ENCODE results near the gene LRP6.

Gene LRP6

DNA sequence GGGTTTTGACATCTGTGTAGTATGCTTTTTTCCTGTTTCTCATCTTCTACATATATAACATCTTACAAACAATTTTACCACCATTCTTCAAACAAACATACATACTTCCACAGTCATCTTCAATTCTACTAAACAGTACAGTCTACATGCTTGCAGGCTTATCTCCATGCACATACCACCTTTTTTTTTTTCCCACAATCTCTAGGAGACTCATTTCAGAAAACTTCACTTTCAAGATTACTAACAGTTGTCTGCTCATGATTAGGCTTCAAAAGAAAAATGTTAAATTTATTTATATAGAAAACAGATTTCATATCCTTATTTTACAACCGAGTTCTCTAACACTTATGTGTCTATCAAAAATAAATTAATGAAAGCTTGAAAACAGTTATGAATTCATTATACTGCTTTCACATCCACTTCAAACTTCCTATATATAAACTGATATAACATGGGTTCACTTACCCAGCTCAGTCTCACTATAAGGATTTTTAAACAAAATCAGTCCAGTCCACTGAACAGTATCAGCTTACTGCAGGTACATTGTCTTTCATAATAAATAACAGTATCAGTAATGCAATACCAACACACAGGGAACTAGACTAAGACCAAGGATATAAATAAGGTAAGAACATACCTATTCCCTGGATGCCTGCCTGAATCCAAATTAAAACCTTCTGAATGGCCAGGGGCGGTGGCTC is 42.5 kb downstream of the LRP6 start:
- TF ChIP-seq REST (IDR thresholded peaks at IDR 0.05; ENCODE audit: low read depth) (no peak), RAD21 (IDR thresholded peaks at IDR 0.05; ENCODE audit: low read depth) (no peak)
- TF ChIP-seq, protein P1, sequence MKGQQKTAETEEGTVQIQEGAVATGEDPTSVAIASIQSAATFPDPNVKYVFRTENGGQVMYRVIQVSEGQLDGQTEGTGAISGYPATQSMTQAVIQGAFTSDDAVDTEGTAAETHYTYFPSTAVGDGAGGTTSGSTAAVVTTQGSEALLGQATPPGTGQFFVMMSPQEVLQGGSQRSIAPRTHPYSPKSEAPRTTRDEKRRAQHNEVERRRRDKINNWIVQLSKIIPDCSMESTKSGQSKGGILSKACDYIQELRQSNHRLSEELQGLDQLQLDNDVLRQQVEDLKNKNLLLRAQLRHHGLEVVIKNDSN (IDR thresholded peaks at IDR 0.05) = no peak

DNA sequence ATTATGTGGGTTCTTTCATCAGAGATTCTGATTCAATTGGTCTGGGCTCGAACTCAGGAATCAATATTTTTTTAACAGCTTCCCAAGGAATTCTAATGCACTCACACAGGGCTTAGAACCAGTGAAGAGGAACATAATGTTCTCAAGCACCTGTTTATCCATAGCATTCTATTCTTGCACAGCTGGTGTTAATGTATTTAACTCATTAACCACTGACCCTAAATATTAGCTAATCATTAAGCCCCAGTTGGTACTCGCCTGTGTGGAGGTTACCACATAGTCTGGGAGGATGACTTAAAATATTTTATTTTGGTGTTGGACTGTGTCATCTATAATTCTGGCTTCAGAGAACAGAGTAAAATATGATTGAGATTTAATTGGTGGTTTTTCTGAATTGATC is 45.3 kb downstream of the LRP6 start:
- TF ChIP-seq FOXM1 (IDR thresholded peaks at IDR 0.05; ENCODE audit: borderline replicate concordance, low read depth) (no peak), YY1 (IDR thresholded peaks at IDR 0.05; ENCODE audit: low read depth) (no peak), EGR1 (IDR thresholded peaks at IDR 0.05) (no peak), CREB1 (IDR thresholded peaks at IDR 0.05; ENCODE audit: low read depth) (no peak), TCF12 (IDR thresholded peaks at IDR 0.05; ENCODE audit: low read depth) (no peak), TEAD4 (IDR thresholded peaks at IDR 0.05) (no peak), NFIC (IDR thresholded peaks at IDR 0.05) (no peak), ZBTB7A (IDR thresholded peaks at IDR 0.05; ENCODE audit: low read depth) (no peak), TAF1 (IDR thresholded peaks at IDR 0.05; ENCODE audit: low read depth) (no peak)

GRCh38 chr12:12219664-12220063 is 47.2 kb downstream of the LRP6 start:
- TF ChIP-seq FOXM1 (IDR thresholded peaks at IDR 0.05; ENCODE audit: borderline replicate concordance, low read depth) (no peak), TCF12 (IDR thresholded peaks at IDR 0.05; ENCODE audit: low read depth) (no peak), TEAD4 (IDR thresholded peaks at IDR 0.05) (no peak), TAF1 (IDR thresholded peaks at IDR 0.05; ENCODE audit: low read depth) (no peak), CREB1 (IDR thresholded peaks at IDR 0.05; ENCODE audit: low read depth) (no peak), REST (IDR thresholded peaks at IDR 0.05; ENCODE audit: low read depth) (no peak), YY1 (IDR thresholded peaks at IDR 0.05; ENCODE audit: low read depth) (no peak), EGR1 (IDR thresholded peaks at IDR 0.05) (no peak), RAD21 (IDR thresholded peaks at IDR 0.05; ENCODE audit: low read depth) (no peak), ZBTB7A (IDR thresholded peaks at IDR 0.05; ENCODE audit: low read depth) (no peak), MAX (IDR thresholded peaks at IDR 0.05) (no peak), NFIC (IDR thresholded peaks at IDR 0.05) (no peak), EP300 (IDR thresholded peaks at IDR 0.05; ENCODE audit: borderline replicate concordance) (no peak)

- TF ChIP-seq REST (IDR thresholded peaks at IDR 0.05; ENCODE audit: low read depth) (no peak), RAD21 (IDR thresholded peaks at IDR 0.05; ENCODE audit: low read depth) (no peak), TEAD4 (IDR thresholded peaks at IDR 0.05) (no peak), TAF1 (IDR thresholded peaks at IDR 0.05; ENCODE audit: low read depth) (no peak), ZBTB7A (IDR thresholded peaks at IDR 0.05; ENCODE audit: low read depth) (no peak), NFIC (IDR thresholded peaks at IDR 0.05) (no peak), FOXM1 (IDR thresholded peaks at IDR 0.05; ENCODE audit: borderline replicate concordance, low read depth) (no peak), YY1 (IDR thresholded peaks at IDR 0.05; ENCODE audit: low read depth) (no peak), TCF12 (IDR thresholded peaks at IDR 0.05; ENCODE audit: low read depth) (no peak), EGR1 (IDR thresholded peaks at IDR 0.05) (no peak), CEBPB (IDR thresholded peaks at IDR 0.05) (no peak), EP300 (IDR thresholded peaks at IDR 0.05; ENCODE audit: borderline replicate concordance) (no peak)
- TF ChIP-seq, protein P1 (IDR thresholded peaks at IDR 0.05) = no peak
These were observed 49.9 kb downstream of the LRP6 start for GRCh38 chr12:12217018-12217359.

Data from Ishikawa (cell line).